ENCODE data around the gene PPM1A. TPM values are rescaled to one million over a fixed set of nuclear protein-coding genes. Genes with fewer than 3 reads are reported as not detected.
"Not testable (repeated sequence)": the region's sequence is repeated elsewhere in the genome, so short reads cannot be mapped to it uniquely, and the experiment has no call there.

Gene PPM1A
- total RNA-seq, 1 donor from 2014 or later = 14.7 TPM

DNA sequence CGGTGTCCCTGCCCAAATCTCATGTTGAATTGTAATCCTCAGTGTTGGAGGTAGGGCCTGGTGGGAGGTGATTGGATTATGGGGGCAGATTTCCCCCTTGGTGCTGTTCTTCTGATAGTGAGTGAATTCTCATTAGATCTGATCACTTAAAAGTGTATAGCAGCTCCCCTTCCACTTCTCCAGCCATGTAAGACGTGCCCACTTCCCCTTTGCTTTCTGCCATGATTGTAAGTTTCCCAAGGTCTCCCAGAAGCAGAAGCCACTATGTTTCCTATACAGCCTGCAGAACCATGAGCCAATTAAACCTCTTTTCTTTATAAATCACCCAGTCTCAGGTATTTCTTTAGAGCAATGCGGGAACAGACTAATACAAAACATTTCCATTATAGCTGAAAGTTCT lies 71.8 kb downstream of the PPM1A start:
- DNase-seq (ENCODE audit: low read depth, low spot score) = not testable (repeated sequence)

DNA sequence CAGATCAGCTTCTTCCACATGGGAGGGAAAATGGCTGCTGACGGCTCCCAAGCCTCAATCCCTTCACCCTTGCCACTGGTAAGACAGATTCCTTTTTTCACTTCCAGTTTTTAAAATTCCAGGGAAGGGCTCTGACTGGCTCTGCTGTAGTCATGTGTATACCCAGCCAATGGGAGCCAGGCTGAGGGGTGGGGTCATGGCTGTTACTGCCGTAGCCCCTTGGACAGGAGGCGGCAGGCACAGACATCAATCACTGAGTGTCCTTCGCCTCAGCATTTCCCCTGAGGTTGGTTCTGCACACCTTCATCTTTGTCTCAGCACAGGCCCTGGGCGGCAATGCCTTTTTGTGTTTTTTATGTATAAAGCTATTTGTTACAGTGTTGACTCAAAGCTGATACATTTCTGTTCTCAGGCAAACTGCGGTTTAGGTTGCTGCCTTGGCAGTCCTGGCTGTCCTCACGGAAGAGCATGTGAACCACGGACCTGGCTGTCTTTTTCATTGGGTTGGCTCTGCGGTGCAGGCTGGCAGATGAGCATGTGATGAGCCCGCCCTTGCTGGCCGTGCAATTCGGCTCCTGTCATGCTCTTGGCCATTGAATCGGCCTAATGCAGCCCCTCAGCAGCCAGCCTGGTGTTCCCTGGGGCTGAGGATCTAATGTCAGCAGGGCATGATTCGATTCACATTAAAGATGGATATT lies 74.3 kb downstream of the PPM1A start:
- no peak for DNase-seq (ENCODE audit: low read depth, low spot score)

GRCh38 chr14:60324837-60325236 lies 75.8 kb downstream of the PPM1A start:
- no peak for DNase-seq (ENCODE audit: low read depth, low spot score)

- DNase-seq (ENCODE audit: low read depth, low spot score) = no peak
Observed at GRCh38 chr14:60326274-60326673, 77.3 kb downstream of the PPM1A start.

- no peak for DNase-seq (ENCODE audit: low read depth, low spot score)
Observed at GRCh38 chr14:60327447-60328331, 78.7 kb downstream of the PPM1A start.

- no peak for DNase-seq (ENCODE audit: low read depth, low spot score)
Observed at GRCh38 chr14:60328583-60328982, 79.6 kb downstream of the PPM1A start.

DNA sequence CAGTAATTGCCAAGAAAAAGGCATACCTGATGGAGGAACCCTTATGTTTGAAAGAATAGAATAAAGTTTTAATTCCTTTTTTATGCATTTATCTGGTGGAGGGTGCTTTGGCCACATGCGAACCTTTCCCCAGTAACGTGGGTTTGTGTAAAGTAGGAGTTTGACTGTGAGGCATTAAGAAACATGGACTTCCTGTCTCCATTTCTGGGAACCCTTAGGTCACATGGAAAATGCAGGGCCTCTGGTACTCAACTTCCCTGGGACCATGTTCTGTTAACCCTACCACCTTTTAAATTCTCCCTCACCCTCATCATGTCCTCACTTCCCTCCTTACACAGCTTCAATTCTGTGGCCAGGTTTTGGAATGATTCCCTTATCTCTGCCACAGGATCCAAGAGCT lies 80.3 kb downstream of the PPM1A start:
- no peak for DNase-seq (ENCODE audit: low read depth, low spot score)

DNA sequence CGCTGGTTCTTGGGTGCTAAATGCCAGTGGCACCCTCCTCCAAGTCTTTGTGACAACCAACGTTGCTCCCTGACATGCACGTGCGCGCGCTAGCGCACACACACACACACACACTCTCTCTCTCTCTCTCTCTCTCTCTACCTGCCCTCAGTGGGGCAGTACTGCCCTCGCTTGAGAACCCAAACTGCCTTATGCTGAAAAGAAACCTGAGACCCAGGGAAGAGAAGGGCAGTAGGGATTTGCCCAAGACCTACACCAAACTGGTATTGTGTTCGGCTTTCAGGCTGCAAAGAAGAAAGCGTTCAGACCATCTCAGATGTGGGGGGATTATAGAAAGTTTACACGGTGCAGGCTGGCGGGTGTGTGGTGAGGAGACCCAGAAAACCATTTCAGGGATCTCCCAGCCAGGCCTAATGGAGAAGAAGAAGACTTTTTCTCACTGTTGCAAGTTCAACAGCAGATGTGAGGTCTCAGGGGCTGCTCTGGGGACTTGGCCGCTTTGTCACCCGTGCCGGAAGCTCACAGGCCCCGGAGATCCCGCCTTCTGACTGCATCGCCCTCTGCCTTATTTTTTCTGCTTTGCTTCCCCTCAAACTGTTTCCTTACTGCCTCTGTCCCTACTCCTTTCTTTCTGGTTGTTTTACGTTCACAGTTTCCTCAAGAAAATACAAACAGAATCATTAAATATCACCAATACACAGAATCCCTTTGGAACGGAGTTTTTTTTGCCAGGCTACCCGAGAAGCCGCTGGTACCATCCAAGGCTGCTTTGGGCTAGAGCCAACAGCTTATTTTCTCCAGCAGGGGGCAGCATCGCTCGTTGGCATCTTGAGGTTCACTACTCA lies 82.4 kb downstream of the PPM1A start:
- peak; percentile 13 for DNase-seq (ENCODE audit: low read depth, low spot score)

DNA sequence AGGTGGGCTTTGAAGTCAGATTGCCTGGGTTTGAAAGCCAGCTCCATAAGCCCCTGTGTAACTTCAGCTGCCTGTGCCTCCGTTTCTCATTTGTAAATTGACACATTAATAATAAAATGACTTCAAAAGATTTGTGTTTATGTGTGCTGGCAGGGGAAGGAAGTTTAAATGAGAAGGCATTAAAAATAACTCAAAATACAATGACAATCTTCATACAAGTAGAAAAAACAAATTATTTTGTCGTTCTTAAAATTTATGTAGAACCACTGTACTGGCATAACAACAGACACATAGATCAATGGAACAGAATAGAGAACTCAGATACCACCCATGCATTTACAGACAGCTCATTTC lies 83.0 kb downstream of the PPM1A start:
- no peak for DNase-seq (ENCODE audit: low read depth, low spot score)

GRCh38 chr14:60332869-60333268 lies 83.8 kb downstream of the PPM1A start:
- no peak for DNase-seq (ENCODE audit: low read depth, low spot score)

- no peak for DNase-seq (ENCODE audit: low read depth, low spot score)
Observed at GRCh38 chr14:60339571-60339970, 90.5 kb downstream of the PPM1A start.

GRCh38 chr14:60343571-60344071 lies 94.6 kb downstream of the PPM1A start:
- no peak for DNase-seq (ENCODE audit: low read depth, low spot score)

DNA sequence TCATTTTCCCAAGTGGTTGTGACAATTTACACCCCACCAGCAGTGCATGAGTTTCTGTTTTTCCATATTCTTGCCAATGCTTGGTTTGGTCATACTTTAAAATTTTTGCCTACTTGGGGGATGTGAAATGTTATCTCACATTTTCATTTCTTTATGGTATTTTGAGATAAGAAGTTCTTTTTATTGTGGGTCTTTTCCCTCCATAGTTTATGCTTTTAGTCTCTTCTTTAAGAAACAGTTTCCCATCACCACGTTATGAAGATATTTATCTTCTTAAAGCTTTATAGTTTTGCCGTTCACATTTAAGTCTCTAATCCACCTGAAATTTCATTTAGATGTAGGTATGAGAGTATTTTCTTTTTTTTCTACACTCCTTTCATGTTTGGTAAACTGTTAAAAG lies 95.7 kb downstream of the PPM1A start:
- DNase-seq (ENCODE audit: low read depth, low spot score) = no peak

DNA sequence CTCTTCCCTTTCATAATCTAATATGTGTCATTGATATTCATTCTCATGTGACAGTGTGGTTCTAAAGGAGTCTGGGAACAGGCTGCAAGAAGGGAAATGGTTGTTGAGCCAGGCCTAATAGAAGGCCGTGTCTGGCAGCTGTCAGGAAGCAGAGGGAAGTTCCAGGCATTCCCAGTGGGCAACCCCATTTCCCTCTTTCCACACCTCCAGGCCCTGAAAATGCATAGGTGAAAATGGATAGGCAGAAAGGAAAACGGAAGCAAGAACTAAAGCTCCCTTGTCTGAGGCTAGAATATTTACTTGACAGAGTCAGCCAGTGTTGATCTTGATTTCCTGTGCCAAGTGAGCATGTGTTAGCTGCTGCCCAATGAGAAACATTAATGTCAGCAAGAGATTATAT lies 97.7 kb downstream of the PPM1A start:
- DNase-seq (ENCODE audit: low read depth, low spot score) = peak; percentile 37

DNA sequence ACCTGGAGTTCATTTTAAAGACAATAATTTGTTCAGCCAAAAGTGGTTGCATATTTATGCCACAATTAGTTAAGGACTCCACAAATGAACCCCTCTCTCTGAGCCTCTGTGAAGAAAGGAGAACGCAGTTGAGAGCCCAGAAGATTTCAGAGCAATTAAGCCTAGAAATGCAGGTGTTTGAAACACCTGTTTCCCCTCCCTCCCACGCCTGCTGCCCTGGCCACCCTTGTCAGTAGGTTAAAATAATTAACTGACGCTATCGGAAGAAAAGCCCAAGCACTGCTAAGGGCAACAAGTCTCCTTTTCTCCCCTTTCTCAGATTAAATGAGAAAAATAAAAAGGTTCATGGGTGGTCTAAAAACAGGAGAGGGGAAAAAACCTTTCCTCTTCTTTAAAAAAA lies 99.2 kb downstream of the PPM1A start:
- DNase-seq (ENCODE audit: low read depth, low spot score) = no peak

Other genes starting within 250 kb of the PPM1A start
- gene PCNX4, start 157.3 kb upstream of the PPM1A start, total RNA-seq = 38.3 and 45.6 TPM in 2 replicates
- 63.6 and 71.4 TPM in 2 replicates for gene DHRS7, start 83.8 kb upstream of the PPM1A start, total RNA-seq
- 0.26 TPM in 1 of 2 replicates, not detected in the other for gene C14orf39, start 236.8 kb downstream of the PPM1A start, total RNA-seq

Measured in pulmonary artery endothelial cell (primary cell).